HCT116 (cell line): ENCODE results near the gene ACRBP. TPM values are rescaled to one million over a fixed set of nuclear protein-coding genes. Genes with fewer than 3 reads are reported as not detected.
A peak's percentile ranks its signal among the peaks of the same experiment; 100 is the strongest.

Experiments
- ATAC-seq: fragments of 200-7000 bp; cut with Tn5 transposase; 2 replicates; pipeline ENCODE4 v1.9.1; 2020; ENCODE audit warnings: mild to moderate bottlenecking, moderate library complexity
- BruUV-seq: library from RNA; stranded (reverse); fragments of 400-500 nt; replicated peaks from 2 replicates; lab custom pipeline; 2021; lab: Mats Ljungman, UMichigan
- CTCF ChIA-PET: fragments of 300-600 bp; sonication (Branson Sonifier 250); formaldehyde crosslinking; loops from one replicate; lab custom pipeline; 2021; ENCODE audit warnings: antibody characterized with exemption; lab: Charles Lee
- POLR2A ChIA-PET: fragments of 300-600, 350-600 bp; sonication (Branson Sonifier 250); formaldehyde crosslinking; loops from one replicate; lab custom pipeline; 2021; ENCODE audit warnings: antibody characterized with exemption; lab: Charles Lee
- RAD21 ChIA-PET, 2 experiments: fragments of 300-600 bp; sonication (Branson Sonifier 250); formaldehyde crosslinking; loops; one replicate each; lab custom pipeline; 2023; ENCODE audit warnings: low total read pairs in 2 of 2; ENCODE audit not compliant: uncharacterized antibody in 2 of 2, unreplicated experiment in 2 of 2, low non-redundant PET in 1 of 2; lab: Charles Lee
- DNase-seq: peaks from one replicate; pipeline ENCODE4 v3.0.0-alpha.2; 2010; ENCODE audit warnings: low read depth, low spot score
- H2AFZ ChIP-seq: fragments of 200-600 bp; shearing (Covaris generic), sonication (generic); 2 replicates; pipeline ENCODE4 v1.6.1; 2017; ENCODE audit warnings: low read depth, mixed run types, mixed read lengths, antibody characterized with exemption, low read length; ENCODE audit not compliant: poor library complexity, severe bottlenecking
- H3K27ac ChIP-seq: 2 replicates; pipeline ENCODE4 v1.5.1; 2012; ENCODE audit warnings: low read depth, low read length
- H3K27me3 ChIP-seq: fragments of 200-600 bp; sonication (generic); 2 replicates; pipeline ENCODE4 v1.6.1; 2016; ENCODE audit warnings: mixed run types, low read length, mixed read lengths; ENCODE audit not compliant: insufficient read depth
- H3K36me3 ChIP-seq, 2 experiments: fragments of 200-500 bp in 1 of 2; fragments of 200-600 bp in 1 of 2; sonication (Bioruptor generic) in 1 of 2; sonication (generic) in 1 of 2; 2 replicates each; pipeline versions ENCODE4 v1.5.1 to v1.6.1; 2014 to 2016; ENCODE audit warnings: low read length in 2 of 2, inconsistent platforms in 1 of 2, mixed read lengths in 1 of 2, mixed run types in 1 of 2; ENCODE audit not compliant: insufficient read depth in 2 of 2, control insufficient read depth in 1 of 2
- H3K4me1 ChIP-seq, 2 experiments: fragments of 200-600 bp in 1 of 2; sonication (generic) in 1 of 2; 2 replicates each; pipeline versions ENCODE4 v1.5.1 to v1.6.1; 2012 to 2017; ENCODE audit warnings: low read length in 2 of 2, inconsistent platforms in 1 of 2, mild to moderate bottlenecking in 1 of 2, mixed read lengths in 1 of 2, mixed run types in 1 of 2, moderate library complexity in 1 of 2; ENCODE audit not compliant: insufficient read depth in 2 of 2, control insufficient read depth in 1 of 2
- H3K4me2 ChIP-seq: fragments of 200-600 bp; sonication (generic); 2 replicates; pipeline ENCODE4 v1.6.1; 2017; ENCODE audit warnings: mixed run types, low read length, mixed read lengths
- H3K4me3 ChIP-seq, 2 experiments: fragments of 200-600 bp in 1 of 2; sonication (generic) in 1 of 2; replicated peaks in 1 of 2; 2 replicates each; pipeline ENCODE4 v1.5.1; 2011 to 2016; ENCODE audit warnings: low read length in 2 of 2, control low read depth in 1 of 2, low read depth in 1 of 2, mild to moderate bottlenecking in 1 of 2, mixed read lengths in 1 of 2, mixed run types in 1 of 2
- H3K79me2 ChIP-seq: fragments of 200-600 bp; sonication (generic); 2 replicates; pipeline ENCODE4 v1.6.1; 2017; ENCODE audit warnings: mild to moderate bottlenecking, mixed run types, low read length, moderate library complexity, mixed read lengths; ENCODE audit not compliant: insufficient read depth
- H3K9ac ChIP-seq: fragments of 200-600 bp; sonication (generic); 2 replicates; pipeline ENCODE4 v1.6.1; 2016; ENCODE audit warnings: low read length, mixed read lengths
- H3K9me2 ChIP-seq: fragments of 200-600 bp; sonication (generic), shearing (Covaris generic); 2 replicates; pipeline ENCODE4 v1.6.1; 2017; ENCODE audit warnings: mixed run types, mild to moderate bottlenecking, moderate library complexity; ENCODE audit not compliant: insufficient read depth
- H3K9me3 ChIP-seq, 2 experiments: fragments of 200-500 bp in 1 of 2; fragments of 200-600 bp in 1 of 2; sonication (Bioruptor generic) in 1 of 2; sonication (generic) in 1 of 2; 2 replicates each; pipeline ENCODE4 v1.6.1; 2014 to 2017; ENCODE audit warnings: low read length in 2 of 2, mixed read lengths in 2 of 2, inconsistent platforms in 1 of 2, low read depth in 1 of 2, mild to moderate bottlenecking in 1 of 2, mixed run types in 1 of 2, moderate library complexity in 1 of 2; ENCODE audit not compliant: control insufficient read depth in 1 of 2, insufficient read depth in 1 of 2
- H4K20me1 ChIP-seq: fragments of 200-600 bp; sonication (generic), shearing (Covaris generic); 2 replicates; pipeline ENCODE4 v1.6.1; 2017; ENCODE audit warnings: mixed run types, mild to moderate bottlenecking, moderate library complexity; ENCODE audit not compliant: insufficient read depth
- CBX3 ChIP-seq: IDR thresholded peaks from 2 replicates; pipeline ENCODE4 v1.6.1; 2012; ENCODE audit warnings: low read depth
- CEBPB ChIP-seq: IDR thresholded peaks from 2 replicates; pipeline ENCODE4 v1.6.1; 2012; ENCODE audit warnings: low read depth
- TCF7L2 ChIP-seq: IDR thresholded peaks from 2 replicates; pipeline ENCODE4 v1.7.0; 2011; ENCODE audit warnings: borderline replicate concordance, inconsistent platforms; ENCODE audit not compliant: insufficient read depth, insufficient read length; ENCODE audit errors: extremely low read depth
- YY1 ChIP-seq: IDR thresholded peaks from 2 replicates; pipeline ENCODE4 v1.6.1; 2011; ENCODE audit warnings: low read length, low read depth, moderate library complexity, mild to moderate bottlenecking; ENCODE audit not compliant: insufficient replicate concordance; ENCODE audit errors: extremely low read depth
- ZNF274 ChIP-seq: fragments of 200-500 bp; sonication (Bioruptor generic); IDR thresholded peaks from 2 replicates; pipeline ENCODE4 v1.6.1; 2014; ENCODE audit warnings: mild to moderate bottlenecking, low read depth, low read length, inconsistent platforms
- intact Hi-C: fragments of 100-400 bp; cut with micrococcal nuclease; formaldehyde crosslinking; loops from 2 replicates; pipeline ENCODE4 v1.10.0; 2022
- total RNA-seq: library from RNA; stranded (reverse); gene quantifications from one replicate; pipeline ENCODE4 v1.2.1, GENCODE V29; 2021; ENCODE audit not compliant: unreplicated experiment
- TF ChIP-seq, protein P1 (sequence below): IDR thresholded peaks from 2 replicates; pipeline ENCODE4 v1.6.1; 2012; ENCODE audit warnings: low read depth

The ACRBP gene
- total RNA-seq, 1 experiment from 2014 or later, result 1.0 TPM

DNA sequence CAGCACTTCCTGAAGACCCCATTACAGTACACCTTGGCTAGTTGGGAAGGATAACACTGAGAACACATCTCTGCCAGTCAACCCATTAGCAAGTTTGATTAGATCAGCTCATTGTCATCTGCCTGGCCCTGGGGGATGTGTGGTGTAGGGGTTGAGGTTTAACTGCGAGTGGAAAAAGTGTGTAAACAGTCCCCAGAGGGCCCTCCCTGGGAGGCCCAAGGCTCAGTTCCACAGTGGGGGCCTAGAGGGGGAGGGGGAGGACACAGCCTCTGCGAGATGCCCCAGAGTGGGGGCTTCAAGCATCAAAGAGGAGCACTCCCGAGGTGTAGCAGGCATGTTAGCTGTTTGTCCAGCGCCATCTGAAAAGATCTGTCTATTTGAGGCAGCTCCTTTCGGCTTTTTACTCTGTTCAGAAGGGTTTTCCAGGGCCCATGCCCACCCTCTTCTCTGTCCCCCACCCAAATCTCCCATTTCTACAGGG lies 11.8 kb downstream of the ACRBP start:
- H2AFZ ChIP-seq, result peak overlapping the region; percentile 72
- H3K27me3 ChIP-seq, result no peaks in the 10 kb centered on the region
- BruUV-seq, result TSS peak; percentile 87
- intact Hi-C loops, result no loop called here
- CTCF ChIA-PET, result interaction anchor here (1.3 kb wide), 1 partner anchor 20 kb away, joined by 3 read pairs; no protein-coding TSS in a partner anchor
- DNase-seq (no peak), ATAC-seq (peak; percentile 10)
- H3K4me1 ChIP-seq, result peaks cover 14 to 28% of the 10 kb centered on the region in 2 experiments
- RAD21 ChIA-PET, result interaction anchor here in 1 of 2 experiments (0.6 kb wide), 1 partner anchor 103 kb away, joined by 3 read pairs; no protein-coding TSS in a partner anchor
- H3K79me2 ChIP-seq, result no peaks in the 10 kb centered on the region
- POLR2A ChIA-PET, result interaction anchor here (1.0 to 1.1 kb wide), 2 partner anchors 54 to 165 kb away, joined by 3 to 5 read pairs; partner anchors contain the start of genes VAMP1 and ZNF384
- no peaks in the 10 kb centered on the region for H3K9me3 ChIP-seq
- no peaks in the 10 kb centered on the region for H4K20me1 ChIP-seq
- peak overlapping the region; percentile 42 for H3K27ac ChIP-seq
- no peaks in the 10 kb centered on the region for H3K36me3 ChIP-seq
- H3K9ac ChIP-seq, result peak overlapping the region; percentile 61
- H3K4me3 ChIP-seq, result peak overlapping the region; percentile 53 to 57
- TF ChIP-seq, protein P1, sequence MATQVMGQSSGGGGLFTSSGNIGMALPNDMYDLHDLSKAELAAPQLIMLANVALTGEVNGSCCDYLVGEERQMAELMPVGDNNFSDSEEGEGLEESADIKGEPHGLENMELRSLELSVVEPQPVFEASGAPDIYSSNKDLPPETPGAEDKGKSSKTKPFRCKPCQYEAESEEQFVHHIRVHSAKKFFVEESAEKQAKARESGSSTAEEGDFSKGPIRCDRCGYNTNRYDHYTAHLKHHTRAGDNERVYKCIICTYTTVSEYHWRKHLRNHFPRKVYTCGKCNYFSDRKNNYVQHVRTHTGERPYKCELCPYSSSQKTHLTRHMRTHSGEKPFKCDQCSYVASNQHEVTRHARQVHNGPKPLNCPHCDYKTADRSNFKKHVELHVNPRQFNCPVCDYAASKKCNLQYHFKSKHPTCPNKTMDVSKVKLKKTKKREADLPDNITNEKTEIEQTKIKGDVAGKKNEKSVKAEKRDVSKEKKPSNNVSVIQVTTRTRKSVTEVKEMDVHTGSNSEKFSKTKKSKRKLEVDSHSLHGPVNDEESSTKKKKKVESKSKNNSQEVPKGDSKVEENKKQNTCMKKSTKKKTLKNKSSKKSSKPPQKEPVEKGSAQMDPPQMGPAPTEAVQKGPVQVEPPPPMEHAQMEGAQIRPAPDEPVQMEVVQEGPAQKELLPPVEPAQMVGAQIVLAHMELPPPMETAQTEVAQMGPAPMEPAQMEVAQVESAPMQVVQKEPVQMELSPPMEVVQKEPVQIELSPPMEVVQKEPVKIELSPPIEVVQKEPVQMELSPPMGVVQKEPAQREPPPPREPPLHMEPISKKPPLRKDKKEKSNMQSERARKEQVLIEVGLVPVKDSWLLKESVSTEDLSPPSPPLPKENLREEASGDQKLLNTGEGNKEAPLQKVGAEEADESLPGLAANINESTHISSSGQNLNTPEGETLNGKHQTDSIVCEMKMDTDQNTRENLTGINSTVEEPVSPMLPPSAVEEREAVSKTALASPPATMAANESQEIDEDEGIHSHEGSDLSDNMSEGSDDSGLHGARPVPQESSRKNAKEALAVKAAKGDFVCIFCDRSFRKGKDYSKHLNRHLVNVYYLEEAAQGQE, result no peak
- TF ChIP-seq CEBPB, result no peak
- TF ChIP-seq TCF7L2, result no peak
- no peak for TF ChIP-seq ZNF274
- no peak for TF ChIP-seq YY1
- no peak for TF ChIP-seq CBX3
- peak overlapping the region; percentile 79 for H3K4me2 ChIP-seq
- H3K9me2 ChIP-seq, result no peaks in the 10 kb centered on the region
